Naive thymus-derived CD8-positive, alpha-beta T cell (primary cell): ENCODE measurements around the gene LMTK3. TPM values are rescaled to one million over a fixed set of nuclear protein-coding genes. Genes with fewer than 3 reads are reported as not detected.

ENCODE experiments used
- ATAC-seq, 2 donors: fragments of 150-1000 bp; cut with Tn5 transposase in 1 of 2; sonication (Bioruptor Pico), chemical (Tn5 transposase) in 1 of 2; 1 replicate in 1 of 2; 2 replicates in 1 of 2; pipeline ENCODE4 v1.10.0; 2021; ENCODE audit warnings: mild to moderate bottlenecking in 2 of 2, moderate library complexity in 2 of 2
- POLR2A ChIA-PET: fragments of 350-600 bp; sonication (Branson Sonifier 250); formaldehyde crosslinking; loops from one replicate; lab custom pipeline; 2021; ENCODE audit warnings: antibody characterized with exemption; lab: Charles Lee
- DNase-seq, 10 donors: peaks; one replicate each; pipeline versions ENCODE4 v3.0.0 to v3.0.0-alpha.2; 2020 to 2022
- H3K27ac Mint-ChIP-seq, 10 donors: one replicate each; pipeline ENCODE4 v1.8.0; 2020 to 2022; ENCODE audit warnings: mild to moderate bottlenecking in 10 of 10, mixed read lengths in 10 of 10, moderate library complexity in 4 of 10, inconsistent platforms in 1 of 10
- H3K27me3 Mint-ChIP-seq, 5 donors: one replicate each; pipeline ENCODE4 v1.8.0; 2021 to 2022; ENCODE audit warnings: mixed read lengths in 5 of 5
- H3K36me3 Mint-ChIP-seq, 3 donors: one replicate each; pipeline ENCODE4 v1.8.0; 2020 to 2022; ENCODE audit warnings: mixed read lengths in 3 of 3, mild to moderate bottlenecking in 2 of 3, inconsistent platforms in 1 of 3
- H3K4me1 Mint-ChIP-seq, 4 donors: one replicate each; pipeline ENCODE4 v1.8.0; 2021 to 2022; ENCODE audit warnings: mixed read lengths in 4 of 4
- H3K4me3 Mint-ChIP-seq, 10 donors: one replicate each; pipeline ENCODE4 v1.8.0; 2020 to 2022; ENCODE audit warnings: mild to moderate bottlenecking in 10 of 10, mixed read lengths in 10 of 10, moderate library complexity in 6 of 10, inconsistent platforms in 1 of 10
- H3K9me3 Mint-ChIP-seq, 9 donors: one replicate each; pipeline ENCODE4 v1.8.0; 2020 to 2022; ENCODE audit warnings: mixed read lengths in 9 of 9, mild to moderate bottlenecking in 3 of 9, inconsistent platforms in 1 of 9, moderate library complexity in 1 of 9
- polyA plus RNA-seq, 3 donors: library from polyadenylated mRNA; unstranded; fragments of 300-500 nt; fragmentation: Illumina TruSeq; gene quantifications; one replicate each; pipeline ENCODE4 v1.2.3, GENCODE V29; 2021
- total RNA-seq, 8 experiments: library from RNA in 2 of 8; stranded (reverse) in 2 of 8; gene quantifications; one replicate each; pipeline ENCODE4 v1.2.3 and lab custom pipeline; 2021 to 2026

LMTK3 gene
- total and polyA plus RNA-seq, 5 experiments from 2014 or later, result 0.15 to 21.5 (median 21.4) TPM; not detected in 2

DNA sequence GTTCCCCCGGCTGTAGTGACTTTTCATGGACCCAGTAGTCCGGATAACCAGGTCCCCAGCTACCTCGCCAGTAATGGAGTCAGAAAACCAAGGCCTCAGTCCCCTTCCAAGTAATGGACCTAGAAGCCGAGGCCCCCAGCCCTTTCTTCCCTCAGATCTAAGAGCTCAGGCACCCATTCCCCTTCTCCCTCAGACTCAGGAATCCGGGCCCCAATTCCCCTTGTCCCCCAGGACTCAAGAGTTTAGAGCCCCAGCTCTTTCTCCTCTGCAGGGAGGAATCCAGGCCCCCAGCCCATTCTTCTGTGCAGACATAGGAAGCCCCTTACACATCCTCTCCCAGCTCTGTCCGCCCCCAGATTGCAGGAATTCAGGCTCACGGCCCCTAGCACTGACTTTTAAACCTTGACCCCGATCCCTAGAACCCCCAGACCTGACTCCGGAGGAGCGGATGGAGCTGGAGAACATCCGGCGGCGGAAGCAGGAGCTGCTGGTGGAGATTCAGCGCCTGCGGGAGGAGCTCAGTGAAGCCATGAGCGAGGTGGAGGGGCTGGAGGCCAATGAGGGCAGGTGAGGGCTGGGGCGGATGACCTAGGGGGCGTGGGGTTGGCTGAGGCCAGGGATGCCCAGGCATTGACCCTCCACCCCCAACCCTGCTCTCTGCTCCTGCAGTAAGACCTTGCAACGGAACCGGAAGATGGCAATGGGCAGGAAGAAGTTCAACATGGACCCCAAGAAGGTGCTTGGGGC lies 41.5 kb downstream of the LMTK3 start:
- POLR2A ChIA-PET, result interaction anchor here (0.5 to 1.9 kb wide), 7 partner anchors 10 to 596 kb away, joined by 3 to 20 read pairs (median 4); partner anchors contain the start of gene DBP
- peak in 1 of 10 donors; percentile 65 for DNase-seq
- Mint-ChIP-seq H3K36me3 (peaks cover 0 to 40% (median 0%) of the 10 kb centered on the region in 3 donors), H3K4me1 (peaks cover 13 to 40% (median 29%) of the 10 kb centered on the region in 4 donors), H3K27ac (peak overlapping the region in 8 of 10 donors; percentile 40 to 96 (median 82)), H3K4me3 (peak overlapping the region; percentile 76 to 99 (median 91)), H3K27me3 (no peaks in the 10 kb centered on the region), H3K9me3 (no peaks in the 10 kb centered on the region)
- ATAC-seq, result no peak

DNA sequence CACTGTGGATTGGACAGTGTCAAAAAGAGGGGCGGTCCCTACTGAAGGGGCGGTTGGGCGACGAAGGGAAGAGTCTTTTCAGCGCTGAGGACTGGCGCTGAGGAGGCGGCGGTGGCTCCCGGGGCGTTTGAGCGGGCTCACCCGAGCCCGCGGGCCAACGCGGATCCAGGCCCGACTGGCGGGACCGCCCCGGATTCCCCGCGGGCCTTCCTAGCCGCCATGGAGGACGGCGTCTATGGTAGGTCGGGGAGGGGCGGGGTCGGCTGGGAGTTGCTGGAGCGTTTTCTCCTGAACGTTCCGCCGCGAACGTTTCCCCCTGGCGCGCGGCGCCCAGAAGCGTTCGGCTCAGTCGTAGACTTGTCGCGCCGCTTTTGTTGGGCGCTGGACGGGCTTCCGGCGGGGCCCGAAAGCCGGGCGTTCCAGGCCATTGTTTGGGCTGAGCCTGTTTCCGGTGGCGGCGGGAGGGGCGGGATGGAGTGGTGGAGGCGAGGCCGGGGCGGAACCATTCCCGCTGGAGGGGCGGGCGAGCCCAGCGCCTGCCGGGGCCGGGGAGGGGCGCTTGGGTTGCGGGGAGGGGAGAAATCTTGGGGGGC lies 42.2 kb downstream of the LMTK3 start, which contains the start of gene CYTH2:
Gene CYTH2 (plus strand): TSS at position 81 of the 593 bp plus-strand sequence. CDS start 139 bp downstream, at position 220.
- Mint-ChIP-seq H3K4me1 (peaks cover 12 to 40% (median 29%) of the 10 kb centered on the region in 4 donors), H3K4me3 (peak within 1 kb of the TSS; percentile 84 to 99 (median 92)), H3K27me3 (no peaks in the 10 kb centered on the region), H3K9me3 (no peaks in the 10 kb centered on the region), H3K36me3 (peaks cover 0 to 32% (median 0%) of the 10 kb centered on the region in 3 donors), H3K27ac (peak within 1 kb of the TSS; percentile 78 to 96 (median 94))
- POLR2A ChIA-PET, result interaction anchor here (0.5 to 1.9 kb wide), 7 partner anchors 11 to 490 kb away, joined by 3 to 20 read pairs (median 4); partner anchors contain the start of gene DBP
- DNase-seq (peak in 5 of 10 donors; percentile 51 to 84 (median 58)), ATAC-seq (peak in 1 of 2 donors; percentile 15)

DNA sequence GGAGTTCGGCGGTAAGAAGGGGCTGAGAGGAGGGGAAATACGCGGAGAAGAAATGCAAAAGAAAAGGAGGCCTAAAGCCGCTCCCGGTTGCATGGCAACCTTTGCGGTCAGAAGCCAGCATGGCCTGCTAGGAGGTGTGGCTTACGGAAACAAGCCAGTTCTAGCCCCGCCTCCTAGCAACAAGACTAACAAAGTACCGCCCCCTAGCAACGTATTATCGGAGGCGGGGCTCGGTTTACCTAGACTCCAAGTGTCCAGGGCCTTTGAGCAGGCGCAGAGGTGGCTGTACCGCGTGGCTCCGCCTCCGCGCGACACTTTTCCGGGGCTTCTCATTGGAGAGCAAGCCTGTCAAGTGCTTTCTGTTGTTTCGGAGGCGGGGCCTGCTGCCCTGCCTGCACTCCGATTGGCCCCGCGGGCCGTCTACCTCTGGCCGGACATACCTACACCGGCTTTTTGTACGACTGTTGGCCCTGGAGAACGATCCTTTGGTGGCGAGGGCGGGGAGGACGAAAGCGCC lies 42.8 kb downstream of the LMTK3 start:
- DNase-seq, result peak; percentile 95 to 100 (median 100)

DNA sequence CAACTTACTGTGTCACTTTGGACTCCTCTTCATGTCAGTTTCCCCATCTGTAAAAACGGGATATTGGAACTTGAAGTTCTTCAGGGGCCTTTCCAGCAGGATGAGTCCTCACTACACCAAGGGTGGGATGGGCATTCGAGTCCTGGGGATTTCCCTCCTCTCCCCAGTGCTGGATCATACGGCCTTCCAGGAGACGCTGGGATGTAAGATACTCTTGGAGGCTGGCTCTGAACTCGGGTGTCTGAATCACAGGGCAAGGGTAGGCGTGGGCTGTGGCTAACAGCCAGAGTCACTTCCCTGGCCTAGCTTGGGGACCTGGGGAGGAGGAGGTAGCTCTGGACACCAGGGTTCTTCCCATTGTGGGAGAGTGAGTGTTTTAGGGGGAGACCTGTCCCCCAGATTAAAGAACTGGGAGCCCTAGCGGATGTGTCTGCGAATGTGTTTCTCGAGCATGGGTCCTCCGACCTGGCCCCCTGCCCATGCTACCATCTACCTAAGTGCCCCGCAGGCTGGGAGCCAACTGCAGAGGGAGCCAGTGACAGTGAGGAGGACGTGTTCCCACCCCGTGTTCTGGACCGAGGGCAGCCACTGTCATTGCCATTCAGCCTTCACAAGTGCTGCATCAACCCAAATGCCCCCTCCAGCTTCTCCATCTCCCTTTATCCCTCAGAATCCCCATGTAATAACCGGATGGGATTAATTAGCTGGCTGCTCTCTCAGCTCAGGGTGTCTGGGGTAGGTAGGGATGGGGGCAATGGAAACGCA lies 44.9 kb downstream of the LMTK3 start:
- H3K36me3 Mint-ChIP-seq, result peaks cover 0 to 9% (median 0%) of the 10 kb centered on the region in 3 donors
- peak overlapping the region in 1 of 10 donors; percentile 2 for H3K4me3 Mint-ChIP-seq
- POLR2A ChIA-PET, result interaction anchor here (0.6 to 1.1 kb wide), 2 partner anchors 9 to 90 kb away, joined by 3 to 4 read pairs; no protein-coding TSS in a partner anchor
- H3K27ac Mint-ChIP-seq, result peak overlapping the region in 5 of 10 donors; percentile 13 to 84 (median 61)
- H3K27me3 Mint-ChIP-seq, result no peaks in the 10 kb centered on the region
- peaks cover 14 to 33% (median 28%) of the 10 kb centered on the region in 4 donors for H3K4me1 Mint-ChIP-seq
- H3K9me3 Mint-ChIP-seq, result no peaks in the 10 kb centered on the region
- DNase-seq (no peak), ATAC-seq (no peak)

More for the DNA sequence above, 42.8 kb downstream of the LMTK3 start:
- ATAC-seq, result peak; percentile 89 to 91
- Mint-ChIP-seq H3K9me3 (no peaks in the 10 kb centered on the region), H3K27ac (peak overlapping the region; percentile 78 to 96 (median 94)), H3K4me1 (peaks cover 14 to 41% (median 28%) of the 10 kb centered on the region in 4 donors), H3K4me3 (peak overlapping the region; percentile 84 to 99 (median 92)), H3K27me3 (no peaks in the 10 kb centered on the region), H3K36me3 (peaks cover 0 to 27% (median 0%) of the 10 kb centered on the region in 3 donors)
- POLR2A ChIA-PET, result interaction anchor here (1.0 to 1.5 kb wide), 2 partner anchors 23 to 147 kb away, joined by 3 to 7 read pairs; partner anchors contain the start of gene GRWD1

DNA sequence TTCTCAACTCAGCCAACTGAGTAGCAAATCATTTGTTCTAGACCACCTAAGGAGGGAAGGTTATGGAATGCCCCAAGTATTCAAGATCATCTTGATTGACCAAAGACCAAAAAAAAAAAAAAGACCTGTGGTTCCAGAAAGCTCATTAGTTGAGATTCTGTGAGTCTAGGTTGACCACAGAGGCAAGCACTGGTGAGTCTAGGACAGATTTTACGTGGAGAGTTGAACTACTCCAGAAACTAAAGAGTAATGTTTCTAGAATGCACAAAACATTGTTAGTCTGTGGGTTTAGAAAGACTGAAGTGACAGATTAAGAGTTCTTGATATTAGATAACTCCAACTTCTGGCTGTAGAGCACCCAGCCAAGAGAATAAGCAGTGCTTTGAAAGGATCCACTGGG lies 46.4 kb downstream of the LMTK3 start:
- Mint-ChIP-seq H3K4me3 (no peak overlapping the region), H3K9me3 (no peaks in the 10 kb centered on the region), H3K27me3 (no peaks in the 10 kb centered on the region), H3K4me1 (peaks cover 10 to 21% (median 19%) of the 10 kb centered on the region in 4 donors), H3K27ac (no peak overlapping the region), H3K36me3 (peaks cover 0 to 2% (median 0%) of the 10 kb centered on the region in 3 donors)
- POLR2A ChIA-PET, result interaction anchor here (0.6 kb wide), 1 partner anchor 163 kb away, joined by 3 read pairs; no protein-coding TSS in a partner anchor
- no peak for DNase-seq
- no peak for ATAC-seq

DNA sequence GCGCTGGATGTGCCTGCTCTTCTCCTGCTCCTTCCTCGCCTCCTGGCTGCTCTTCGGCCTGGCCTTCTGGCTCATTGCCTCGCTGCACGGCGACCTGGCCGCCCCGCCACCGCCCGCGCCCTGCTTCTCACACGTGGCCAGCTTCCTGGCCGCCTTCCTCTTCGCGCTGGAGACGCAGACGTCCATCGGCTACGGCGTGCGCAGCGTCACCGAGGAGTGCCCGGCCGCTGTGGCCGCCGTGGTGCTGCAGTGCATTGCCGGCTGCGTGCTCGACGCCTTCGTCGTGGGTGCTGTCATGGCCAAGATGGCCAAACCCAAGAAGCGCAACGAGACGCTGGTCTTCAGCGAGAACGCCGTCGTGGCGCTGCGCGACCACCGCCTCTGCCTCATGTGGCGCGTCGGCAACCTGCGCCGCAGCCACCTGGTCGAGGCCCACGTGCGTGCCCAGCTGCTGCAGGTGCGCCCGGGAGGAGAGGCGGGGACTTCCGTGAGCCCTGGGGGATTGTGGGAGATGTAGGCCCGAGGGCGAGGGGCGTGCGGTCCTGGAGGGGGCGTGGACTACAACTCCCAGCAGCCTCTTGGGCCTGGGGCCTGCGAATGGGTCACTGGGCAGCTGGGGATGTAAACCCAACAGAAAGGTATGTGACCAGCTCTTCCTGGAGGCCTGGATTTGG lies 49.5 kb downstream of the LMTK3 start:
- DNase-seq, result no peak
- Mint-ChIP-seq H3K4me1 (peaks cover 0 to 7% (median 2%) of the 10 kb centered on the region in 4 donors), H3K36me3 (peaks cover 0 to 12% (median under 1%) of the 10 kb centered on the region in 3 donors)

DNA sequence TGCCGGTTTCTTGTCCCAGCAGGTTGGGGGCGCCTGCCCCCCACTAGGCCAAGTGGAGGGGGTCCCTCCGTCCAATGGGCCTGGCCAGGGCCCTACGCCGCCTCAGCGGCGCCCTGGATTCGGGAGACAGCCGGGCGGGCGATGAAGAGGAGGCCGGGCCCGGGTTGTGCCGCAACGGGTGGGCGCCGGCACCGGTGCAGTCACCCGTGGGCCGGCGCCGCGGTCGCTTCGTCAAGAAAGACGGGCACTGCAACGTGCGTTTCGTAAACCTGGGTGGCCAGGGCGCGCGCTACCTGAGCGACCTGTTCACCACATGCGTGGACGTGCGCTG lies 50.0 kb downstream of the LMTK3 start:
- Mint-ChIP-seq H3K9me3 (no peaks in the 10 kb centered on the region), H3K36me3 (peaks cover 0 to 17% (median 2%) of the 10 kb centered on the region in 3 donors), H3K27me3 (no peaks in the 10 kb centered on the region), H3K4me3 (no peak overlapping the region), H3K27ac (no peak overlapping the region), H3K4me1 (peaks cover 0 to 7% (median 1%) of the 10 kb centered on the region in 4 donors)
- DNase-seq, result no peak
- no peak for ATAC-seq
- POLR2A ChIA-PET, result interaction anchor here (0.7 to 1.0 kb wide), 2 partner anchors 11 to 52 kb away, joined by 4 to 6 read pairs; no protein-coding TSS in a partner anchor

More for the DNA sequence above, 49.5 kb downstream of the LMTK3 start:
- no peak overlapping the region for H3K27ac Mint-ChIP-seq
- H3K4me3 Mint-ChIP-seq, result no peak overlapping the region
- no peaks in the 10 kb centered on the region for H3K27me3 Mint-ChIP-seq
- ATAC-seq, result no peak
- POLR2A ChIA-PET, result interaction anchor here (1.0 to 1.2 kb wide), 2 partner anchors 28 to 51 kb away, joined by 5 to 6 read pairs; no protein-coding TSS in a partner anchor
- H3K9me3 Mint-ChIP-seq, result no peaks in the 10 kb centered on the region

DNA sequence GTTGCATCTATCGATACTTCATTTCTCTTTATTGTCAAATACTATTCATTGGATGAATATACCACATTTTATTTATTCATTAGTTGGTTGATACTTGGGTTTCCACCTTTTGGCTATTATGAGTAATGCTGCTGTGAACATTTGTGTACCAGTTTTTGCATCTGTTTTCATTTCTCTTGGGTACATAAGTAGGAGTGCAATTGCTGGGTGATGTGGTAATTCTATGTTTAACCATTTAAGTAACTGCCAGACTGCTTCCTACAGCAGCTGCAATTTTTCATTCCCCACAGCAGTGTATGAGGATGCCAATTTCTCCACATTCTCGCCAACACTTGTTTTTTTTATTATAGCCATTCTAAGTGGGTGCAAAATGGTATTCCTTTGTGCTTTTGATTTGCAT lies 53.6 kb downstream of the LMTK3 start:
- H3K27ac Mint-ChIP-seq, result no peak overlapping the region
- POLR2A ChIA-PET, result interaction anchor here (0.9 kb wide), 1 partner anchor 9 kb away, joined by 4 read pairs; no protein-coding TSS in a partner anchor
- H3K4me1 Mint-ChIP-seq, result peaks cover 4 to 10% (median 9%) of the 10 kb centered on the region in 4 donors

DNA sequence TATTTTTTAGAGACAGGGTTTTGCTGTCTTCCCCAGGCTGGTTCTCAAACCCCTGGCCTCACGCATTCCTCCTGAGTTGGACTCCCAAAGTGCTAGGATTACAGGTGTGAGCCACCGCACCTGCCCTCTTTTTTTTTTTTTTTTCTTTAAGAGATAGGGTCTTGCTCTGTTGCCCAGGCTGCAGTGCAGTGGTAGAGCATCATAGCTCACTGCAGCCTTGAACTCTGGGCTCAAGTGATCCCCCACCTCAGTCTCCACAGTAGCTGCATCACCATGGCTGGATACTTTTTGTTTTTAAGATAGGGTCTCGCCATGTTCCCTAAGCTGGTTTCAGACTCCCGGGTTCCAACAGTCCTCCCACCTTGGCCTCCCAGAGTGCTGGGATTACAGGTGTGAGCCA lies 54.8 kb downstream of the LMTK3 start:
- ATAC-seq (no peak), DNase-seq (no peak)
- Mint-ChIP-seq H3K4me1 (peaks cover 4 to 10% (median 9%) of the 10 kb centered on the region in 4 donors), H3K27ac (peak overlapping the region in 1 of 10 donors; percentile 20), H3K27me3 (no peaks in the 10 kb centered on the region), H3K9me3 (no peaks in the 10 kb centered on the region), H3K36me3 (peaks cover 0 to 50% (median 2%) of the 10 kb centered on the region in 3 donors), H3K4me3 (no peak overlapping the region)
- POLR2A ChIA-PET, result interaction anchor here (1.1 kb wide), 1 partner anchor 136 kb away, joined by 6 read pairs; no protein-coding TSS in a partner anchor

More for the DNA sequence above, 53.6 kb downstream of the LMTK3 start:
- Mint-ChIP-seq H3K4me3 (no peak overlapping the region), H3K9me3 (no peaks in the 10 kb centered on the region), H3K36me3 (peaks cover 0 to 40% (median 2%) of the 10 kb centered on the region in 3 donors), H3K27me3 (no peaks in the 10 kb centered on the region)
- no peak for ATAC-seq
- no peak for DNase-seq

DNA sequence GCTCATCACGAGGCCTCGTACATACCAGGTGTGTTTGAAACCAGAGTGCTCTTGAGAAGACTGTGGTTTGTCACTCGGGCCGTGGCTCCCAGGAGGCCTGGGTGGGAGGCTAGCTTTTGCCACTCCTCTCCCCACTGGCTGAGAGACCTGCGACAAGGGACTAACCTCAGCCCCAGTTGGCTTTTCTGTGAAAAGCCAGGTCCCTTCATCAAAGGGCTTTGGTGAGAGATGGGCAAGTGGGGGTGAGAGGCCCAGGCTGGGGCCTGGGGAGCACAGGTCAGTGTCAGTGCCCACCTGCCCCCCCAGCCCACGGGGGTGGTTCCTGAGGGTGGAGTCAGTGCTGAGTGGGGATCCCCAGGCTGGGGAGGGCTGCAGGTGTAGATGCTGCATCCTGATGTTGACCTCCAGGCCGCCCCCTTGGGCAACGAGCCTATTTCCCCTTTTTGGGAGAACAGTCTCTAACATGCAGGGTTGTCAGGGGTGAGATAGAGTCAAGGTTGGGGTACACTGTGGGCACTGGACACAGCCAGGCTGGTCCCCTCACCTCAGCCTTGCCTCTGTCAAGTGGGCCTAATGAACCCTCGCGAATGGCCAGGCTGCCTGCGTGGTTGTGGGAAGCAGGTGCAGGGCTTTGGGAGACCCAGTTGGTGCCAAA lies 55.6 kb downstream of the LMTK3 start:
- Mint-ChIP-seq H3K27me3 (no peaks in the 10 kb centered on the region), H3K9me3 (no peaks in the 10 kb centered on the region), H3K36me3 (peaks cover 0 to 58% (median 2%) of the 10 kb centered on the region in 3 donors), H3K4me1 (peaks cover 4 to 12% (median 9%) of the 10 kb centered on the region in 4 donors), H3K4me3 (no peak overlapping the region), H3K27ac (peak overlapping the region in 1 of 10 donors; percentile 44)
- DNase-seq (no peak), ATAC-seq (peak in 1 of 2 donors; percentile 35)
- POLR2A ChIA-PET, result no interaction called here
